OCI-LY7 (cell line): ENCODE results near the gene MFN1. TPM values are rescaled to one million over a fixed set of nuclear protein-coding genes. Genes with fewer than 3 reads are reported as not detected.

ENCODE experiments used
- BruUV-seq: library from RNA; stranded (reverse); fragments of 400-500 nt; replicated peaks from 2 replicates; lab custom pipeline; 2021; lab: Mats Ljungman, UMichigan
- CTCF ChIA-PET: fragments of 300-600 bp; sonication (Branson Sonifier 250); formaldehyde crosslinking; loops from one replicate; lab custom pipeline; 2022; ENCODE audit warnings: antibody characterized with exemption; ENCODE audit not compliant: unreplicated experiment; lab: Charles Lee
- POLR2A ChIA-PET: fragments of 300-600 bp; sonication (Branson Sonifier 250); formaldehyde crosslinking; loops from one replicate; lab custom pipeline; 2022; ENCODE audit warnings: antibody characterized with exemption; lab: Charles Lee
- DNase-seq: peaks from one replicate; pipeline ENCODE4 v3.0.0-alpha.2; 2015; ENCODE audit warnings: low spot score
- H2AFZ ChIP-seq: fragments of 200-600 bp; sonication (generic), shearing (Covaris generic); 2 replicates; pipeline ENCODE4 v1.6.1; 2014; ENCODE audit warnings: mild to moderate bottlenecking, antibody characterized with exemption, low read length, moderate library complexity
- H3K27ac ChIP-seq: fragments of 200-600 bp; sonication (generic); 2 replicates; pipeline ENCODE4 v1.5.1; 2014; ENCODE audit warnings: mixed run types, low read depth, mild to moderate bottlenecking, moderate library complexity, low read length, inconsistent platforms; ENCODE audit not compliant: poor library complexity, severe bottlenecking
- H3K36me3 ChIP-seq: fragments of 200-600 bp; sonication (generic); 2 replicates; pipeline ENCODE4 v1.6.1; 2014; ENCODE audit warnings: mild to moderate bottlenecking, antibody characterized with exemption, low read length, moderate library complexity, mixed read lengths; ENCODE audit not compliant: insufficient read depth
- H3K4me1 ChIP-seq: fragments of 200-600 bp; sonication (generic); 2 replicates; pipeline ENCODE4 v1.5.1; 2014; ENCODE audit warnings: mild to moderate bottlenecking, low read length; ENCODE audit not compliant: insufficient read depth, poor library complexity, severe bottlenecking
- H3K4me2 ChIP-seq: fragments of 200-600 bp; sonication (generic); 2 replicates; pipeline ENCODE4 v1.6.1; 2014; ENCODE audit warnings: mild to moderate bottlenecking, low read length
- H3K4me3 ChIP-seq: fragments of 200-600 bp; sonication (generic); 2 replicates; pipeline ENCODE4 v1.5.1; 2014; ENCODE audit warnings: mild to moderate bottlenecking, low read depth, low read length; ENCODE audit not compliant: poor library complexity, severe bottlenecking
- H3K79me2 ChIP-seq: fragments of 200-600 bp; sonication (generic); 2 replicates; pipeline ENCODE4 v1.6.1; 2016; ENCODE audit warnings: low read depth, mild to moderate bottlenecking, low read length, moderate library complexity, mixed read lengths; ENCODE audit not compliant: insufficient read depth
- H3K9me2 ChIP-seq: fragments of 200-600 bp; sonication (generic); 2 replicates; pipeline ENCODE4 v1.6.1; 2016; ENCODE audit warnings: mild to moderate bottlenecking, low read length, mixed read lengths; ENCODE audit not compliant: insufficient read depth
- H3K9me3 ChIP-seq: fragments of 200-600 bp; sonication (generic); 2 replicates; pipeline ENCODE4 v1.6.1; 2014; ENCODE audit warnings: mild to moderate bottlenecking, mixed run types, low read length, mixed read lengths
- H4K20me1 ChIP-seq: fragments of 200-600 bp; sonication (generic); 2 replicates; pipeline ENCODE4 v1.6.1; 2014; ENCODE audit warnings: mild to moderate bottlenecking, antibody characterized with exemption, low read length, moderate library complexity, mixed read lengths; ENCODE audit not compliant: insufficient read depth
- CTCF ChIP-seq: fragments of 200-600 bp; sonication (generic); conservative IDR thresholded peaks from 2 replicates; pipeline ENCODE4 v1.5.1; 2014; ENCODE audit warnings: mild to moderate bottlenecking, antibody characterized with exemption, low read length, moderate library complexity, mixed read lengths
- EZH2phosphoT487 ChIP-seq: fragments of 200-600 bp; sonication (generic); IDR thresholded peaks from 2 replicates; pipeline ENCODE4 v1.6.1; 2018; ENCODE audit warnings: low read depth, borderline replicate concordance, mild to moderate bottlenecking, mixed run types, antibody characterized with exemption, low read length, moderate library complexity, mixed read lengths
- intact Hi-C: fragments of 100-400 bp; cut with micrococcal nuclease; formaldehyde crosslinking; loops from one replicate; pipeline ENCODE4 v1.10.0; 2022; ENCODE audit not compliant: unreplicated experiment
- total RNA-seq, 2 experiments: library from RNA; depleted of rRNA in 1 of 2; stranded (reverse); fragments of >200 nt in 1 of 2; shearing (Covaris generic) in 1 of 2; gene quantifications; 2 replicates each; pipeline ENCODE4 v1.2.3, GENCODE V29; 2014 to 2022

The MFN1 gene
- total RNA-seq, 2 experiments from 2014 or later: 23.0 to 41.8 TPM

DNA sequence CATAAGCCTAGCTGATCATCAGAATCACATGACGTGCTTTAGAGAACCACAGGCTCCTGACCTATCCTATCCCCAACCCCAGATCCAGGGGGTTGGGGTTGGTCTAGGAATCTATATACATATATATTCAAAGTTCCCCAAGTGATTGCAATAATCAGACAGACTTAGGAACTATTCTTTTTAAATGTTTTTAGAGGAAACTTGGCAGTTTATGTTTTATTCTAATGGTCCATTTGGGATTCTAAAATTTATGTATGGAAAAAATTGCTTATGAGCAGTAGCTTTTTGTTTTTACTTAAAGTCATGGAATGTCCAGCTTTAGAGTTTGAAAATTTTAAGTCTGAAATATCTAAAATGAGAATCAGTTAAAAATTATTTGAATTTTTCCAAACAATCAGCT is 22.1 kb downstream of the MFN1 start:
- no TSS peak for BruUV-seq
- POLR2A ChIA-PET: interaction anchor here (0.6 to 1.8 kb wide), 7 partner anchors 12 to 118 kb away, joined by 3 to 5 read pairs (median 4); no protein-coding TSS in a partner anchor
- DNase-seq: no peak
- Histone ChIP-seq H2AFZ (no peak overlapping the region), H3K4me3 (no peak overlapping the region), H3K79me2 (no peaks in the 10 kb centered on the region), H3K9me3 (no peaks in the 10 kb centered on the region), H3K4me2 (no peak overlapping the region), H3K36me3 (peaks cover 60% of the 10 kb centered on the region), H4K20me1 (no peaks in the 10 kb centered on the region), H3K27ac (no peak overlapping the region), H3K9me2 (no peaks in the 10 kb centered on the region), H3K4me1 (no peaks in the 10 kb centered on the region)
- CTCF ChIA-PET: no interaction called here
- TF ChIP-seq EZH2phosphoT487 (no peak), CTCF (no peak)
- intact Hi-C loops: no loop called here

DNA sequence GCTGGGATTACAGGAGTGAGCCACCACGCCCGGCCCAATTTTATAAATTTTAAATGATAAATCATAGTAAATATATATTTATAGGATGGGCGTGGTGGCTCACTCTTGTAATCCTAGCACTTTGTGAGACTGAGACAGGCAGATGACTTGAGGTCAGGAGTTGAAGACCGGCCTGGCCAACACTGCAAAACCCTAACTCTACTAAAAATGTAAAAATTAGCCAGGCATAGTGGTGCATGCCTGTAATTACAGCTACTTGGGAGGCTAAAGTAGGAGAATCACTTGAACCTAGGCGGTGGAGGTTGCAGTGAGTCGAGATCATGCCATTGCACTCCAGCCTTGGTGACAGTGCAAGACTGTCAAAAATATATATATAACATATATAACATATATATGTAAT is 26.4 kb downstream of the MFN1 start:
- no peaks in the 10 kb centered on the region for H3K79me2 ChIP-seq
- H3K4me1 ChIP-seq: no peaks in the 10 kb centered on the region
- no peaks in the 10 kb centered on the region for H4K20me1 ChIP-seq
- H2AFZ ChIP-seq: no peak overlapping the region
- BruUV-seq: no TSS peak
- ChIA-PET CTCF (interaction anchor here (0.6 kb wide), 1 partner anchor 50 kb away, joined by 3 read pairs; no protein-coding TSS in a partner anchor), POLR2A (interaction anchor here (0.8 to 2.1 kb wide), 3 partner anchors 10 to 112 kb away, joined by 3 to 5 read pairs (median 4); no protein-coding TSS in a partner anchor)
- no peak overlapping the region for H3K4me3 ChIP-seq
- H3K36me3 ChIP-seq: peaks cover 60% of the 10 kb centered on the region
- no peak overlapping the region for H3K4me2 ChIP-seq
- H3K9me3 ChIP-seq: no peaks in the 10 kb centered on the region
- no peak overlapping the region for H3K27ac ChIP-seq
- DNase-seq: no peak
- intact Hi-C loops: no loop called here
- TF ChIP-seq CTCF (no peak), EZH2phosphoT487 (no peak)
- H3K9me2 ChIP-seq: no peaks in the 10 kb centered on the region
